ENCODE results near the gene SUN1. TPM values are rescaled to one million over a fixed set of nuclear protein-coding genes. Genes with fewer than 3 reads are reported as not detected.

SUN1 gene, protein sequence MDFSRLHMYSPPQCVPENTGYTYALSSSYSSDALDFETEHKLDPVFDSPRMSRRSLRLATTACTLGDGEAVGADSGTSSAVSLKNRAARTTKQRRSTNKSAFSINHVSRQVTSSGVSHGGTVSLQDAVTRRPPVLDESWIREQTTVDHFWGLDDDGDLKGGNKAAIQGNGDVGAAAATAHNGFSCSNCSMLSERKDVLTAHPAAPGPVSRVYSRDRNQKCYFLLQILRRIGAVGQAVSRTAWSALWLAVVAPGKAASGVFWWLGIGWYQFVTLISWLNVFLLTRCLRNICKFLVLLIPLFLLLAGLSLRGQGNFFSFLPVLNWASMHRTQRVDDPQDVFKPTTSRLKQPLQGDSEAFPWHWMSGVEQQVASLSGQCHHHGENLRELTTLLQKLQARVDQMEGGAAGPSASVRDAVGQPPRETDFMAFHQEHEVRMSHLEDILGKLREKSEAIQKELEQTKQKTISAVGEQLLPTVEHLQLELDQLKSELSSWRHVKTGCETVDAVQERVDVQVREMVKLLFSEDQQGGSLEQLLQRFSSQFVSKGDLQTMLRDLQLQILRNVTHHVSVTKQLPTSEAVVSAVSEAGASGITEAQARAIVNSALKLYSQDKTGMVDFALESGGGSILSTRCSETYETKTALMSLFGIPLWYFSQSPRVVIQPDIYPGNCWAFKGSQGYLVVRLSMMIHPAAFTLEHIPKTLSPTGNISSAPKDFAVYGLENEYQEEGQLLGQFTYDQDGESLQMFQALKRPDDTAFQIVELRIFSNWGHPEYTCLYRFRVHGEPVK
- total RNA-seq: 10 to 100 TPM; 89.7 to 97.5 TPM
- total RNA-seq: 132 to 263 reads per million in 2 donors

DNA sequence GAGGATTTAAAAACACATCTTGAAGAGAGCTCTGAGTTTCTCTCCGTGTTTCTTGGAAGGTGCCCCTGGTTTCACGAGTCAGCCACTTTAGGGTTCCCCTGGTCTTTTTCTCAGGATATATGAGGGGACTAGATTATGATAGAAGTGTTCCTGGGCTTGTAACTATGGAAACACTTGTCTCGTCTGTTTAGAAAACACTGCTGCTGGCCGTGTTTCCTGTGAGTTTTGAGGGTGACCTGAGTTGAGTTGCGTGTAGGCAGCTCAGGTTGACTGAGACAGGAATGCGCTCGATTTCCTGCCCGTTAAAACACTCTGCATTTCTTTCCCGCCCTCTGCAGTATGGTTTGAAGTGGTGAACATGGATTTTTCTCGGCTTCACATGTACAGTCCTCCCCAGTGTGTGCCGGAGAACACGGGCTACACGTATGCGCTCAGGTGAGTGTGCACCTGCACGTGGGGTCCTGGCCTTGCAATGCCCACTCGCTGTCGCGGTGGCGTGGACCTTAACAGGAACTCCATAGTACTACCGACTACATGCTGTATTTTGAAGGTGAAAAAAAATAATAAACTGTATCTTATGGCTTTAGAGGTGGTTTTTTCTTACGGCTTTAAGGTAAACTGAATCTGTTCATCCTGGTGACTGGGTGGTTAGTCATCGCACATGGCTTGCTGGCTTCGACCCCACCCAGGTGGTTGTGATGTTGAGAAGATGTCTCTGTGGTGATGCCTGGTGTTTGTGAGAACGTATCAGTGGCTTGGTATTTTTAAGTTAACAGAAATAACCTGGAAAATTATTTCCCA lies at the start of gene SUN1:
SUN1 (plus strand) TSS at position 310 of the 801 bp plus-strand sequence; CDS start at position 359, 49 bp downstream.
- DNase-seq: peak in 2 of 3 donors; percentile 35 to 36
- H3K27me3 Mint-ChIP-seq: no peaks in the 10 kb centered on the region
- ATAC-seq: peak; percentile 88
- H3K4me1 Mint-ChIP-seq: peaks cover 38% of the 10 kb centered on the region
- H3K9me3 ChIP-seq (ENCODE audit: control insufficient read depth, low read length, poor library complexity, severe bottlenecking): no peaks in the 10 kb centered on the region
- peak within 1 kb of the TSS; percentile 87 for H3K4me3 Mint-ChIP-seq
- H3K36me3 Mint-ChIP-seq (ENCODE audit: low read depth): no peaks in the 10 kb centered on the region
- H3K27ac Mint-ChIP-seq: peak within 1 kb of the TSS; percentile 95

DNA sequence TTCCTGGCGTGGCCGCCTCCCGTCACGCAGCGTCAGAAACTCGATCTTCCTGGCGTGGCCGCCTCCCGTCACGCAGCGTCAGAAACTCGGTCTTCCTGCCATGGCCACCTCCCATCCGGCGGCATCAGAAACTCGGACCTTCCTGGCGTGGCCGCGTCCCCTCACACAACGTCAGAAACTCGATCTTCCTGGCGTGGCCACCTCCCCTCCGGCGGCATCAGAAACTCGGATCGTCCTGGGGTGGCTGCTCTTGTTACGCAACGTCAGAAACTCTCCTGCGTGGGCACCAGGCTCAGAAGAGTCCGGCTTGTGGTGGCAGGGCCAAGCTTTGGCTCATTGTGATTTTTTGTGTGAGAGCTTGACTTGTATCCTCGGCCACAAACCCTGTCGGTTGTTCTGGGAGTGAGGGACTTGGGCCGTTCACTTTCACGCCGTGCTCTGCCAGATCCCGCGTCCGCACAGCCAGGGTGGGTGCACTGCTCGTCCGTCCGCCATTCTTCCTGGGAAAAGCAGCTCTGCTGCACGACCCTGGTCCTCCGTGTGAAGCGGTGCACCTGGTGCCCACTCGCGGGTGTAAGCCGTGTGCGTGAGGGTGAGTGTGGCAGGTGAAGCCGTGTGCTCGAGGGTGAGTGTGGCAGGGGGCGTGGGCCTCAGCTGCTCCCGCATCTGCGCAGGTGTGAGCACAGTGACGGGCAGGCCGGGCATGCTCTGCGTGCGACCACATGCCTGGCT lies 49.4 kb upstream of the SUN1 start:
- ATAC-seq (no peak), DNase-seq (no peak)
- no peak overlapping the region for H3K4me3 Mint-ChIP-seq
- H3K4me1 Mint-ChIP-seq: peaks cover 2% of the 10 kb centered on the region
- H3K9me3 ChIP-seq (ENCODE audit: control insufficient read depth, low read length, poor library complexity, severe bottlenecking): no peaks in the 10 kb centered on the region
- peak overlapping the region; percentile 56 for H3K27ac Mint-ChIP-seq
- H3K27me3 Mint-ChIP-seq: no peaks in the 10 kb centered on the region
- H3K36me3 Mint-ChIP-seq (ENCODE audit: low read depth): peaks cover 5% of the 10 kb centered on the region

DNA sequence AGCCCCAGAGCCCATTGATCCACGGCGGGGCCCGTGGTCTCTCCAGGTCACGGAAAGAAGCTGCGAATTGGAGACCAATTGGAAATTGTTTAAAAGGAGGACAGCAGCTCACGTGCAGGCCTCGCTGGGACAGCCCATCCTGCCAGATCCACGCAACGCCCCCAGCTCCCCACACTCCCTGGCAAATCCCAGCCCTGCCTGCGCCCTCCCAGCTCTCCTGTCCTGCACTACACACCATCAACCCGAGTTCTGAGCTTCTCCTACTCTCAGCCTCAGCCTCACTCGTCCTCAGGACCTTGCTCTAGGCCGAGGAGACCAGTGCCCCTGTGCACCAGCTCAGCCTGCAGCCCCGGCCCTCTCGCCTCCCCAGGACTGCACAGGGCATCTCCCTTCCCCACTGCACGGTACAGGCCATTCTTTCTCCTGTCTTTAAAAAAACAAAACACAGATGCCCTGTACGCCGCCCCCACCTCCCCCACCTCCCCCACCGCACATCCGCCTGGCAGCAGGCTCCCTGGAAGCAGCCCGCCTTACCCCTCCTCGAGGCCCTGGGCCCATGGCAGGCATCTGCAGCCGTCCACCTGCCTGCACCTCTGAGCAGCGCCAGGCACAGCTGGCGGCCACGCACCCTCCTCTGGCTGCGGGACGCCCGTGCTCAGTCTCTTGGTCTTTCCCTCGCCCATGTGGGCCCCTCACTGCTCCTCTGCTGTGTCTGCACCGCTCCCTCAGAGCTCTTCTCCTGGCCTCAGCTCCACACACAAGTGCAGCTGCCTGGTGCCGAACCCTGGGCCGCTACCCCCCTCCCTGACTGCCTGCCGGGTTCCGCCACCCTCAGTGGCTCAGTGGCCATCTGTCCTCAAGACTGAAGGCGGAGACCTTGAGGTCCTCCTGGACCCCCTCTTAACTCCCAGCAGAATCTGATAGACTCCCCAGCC lies 48.5 kb upstream of the SUN1 start:
- no peak for ATAC-seq
- no peak for DNase-seq
- H3K27me3 Mint-ChIP-seq: no peaks in the 10 kb centered on the region
- no peaks in the 10 kb centered on the region for H3K9me3 ChIP-seq (ENCODE audit: control insufficient read depth, low read length, poor library complexity, severe bottlenecking)
- no peak overlapping the region for H3K4me3 Mint-ChIP-seq
- peaks cover 2% of the 10 kb centered on the region for H3K4me1 Mint-ChIP-seq
- H3K36me3 Mint-ChIP-seq (ENCODE audit: low read depth): peaks cover 5% of the 10 kb centered on the region
- H3K27ac Mint-ChIP-seq: peak overlapping the region; percentile 56

DNA sequence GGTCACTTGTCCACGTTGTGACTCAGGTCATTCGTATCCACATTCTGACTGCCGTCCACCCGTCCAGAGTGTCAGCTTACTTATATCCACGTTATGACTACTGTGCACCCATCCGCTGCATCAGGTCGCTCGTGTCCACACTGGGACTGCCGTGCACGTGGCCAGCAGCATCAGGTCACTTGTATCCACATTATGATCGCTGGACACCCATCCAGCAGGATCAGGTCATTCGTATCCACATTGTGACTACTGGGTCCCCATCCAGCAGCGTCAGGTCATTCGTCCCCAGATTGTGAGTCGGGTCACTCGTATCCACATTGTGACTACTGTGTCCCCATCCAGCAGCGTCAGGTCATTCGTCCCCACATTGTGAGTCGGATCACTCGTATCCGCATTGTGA lies 47.3 kb upstream of the SUN1 start:
- H3K36me3 Mint-ChIP-seq (ENCODE audit: low read depth): peaks cover 5% of the 10 kb centered on the region
- DNase-seq: no peak
- no peak overlapping the region for H3K27ac Mint-ChIP-seq
- no peak for ATAC-seq
- no peaks in the 10 kb centered on the region for H3K9me3 ChIP-seq (ENCODE audit: control insufficient read depth, low read length, poor library complexity, severe bottlenecking)
- peaks cover 2% of the 10 kb centered on the region for H3K4me1 Mint-ChIP-seq
- no peak overlapping the region for H3K4me3 Mint-ChIP-seq
- H3K27me3 Mint-ChIP-seq: no peaks in the 10 kb centered on the region

DNA sequence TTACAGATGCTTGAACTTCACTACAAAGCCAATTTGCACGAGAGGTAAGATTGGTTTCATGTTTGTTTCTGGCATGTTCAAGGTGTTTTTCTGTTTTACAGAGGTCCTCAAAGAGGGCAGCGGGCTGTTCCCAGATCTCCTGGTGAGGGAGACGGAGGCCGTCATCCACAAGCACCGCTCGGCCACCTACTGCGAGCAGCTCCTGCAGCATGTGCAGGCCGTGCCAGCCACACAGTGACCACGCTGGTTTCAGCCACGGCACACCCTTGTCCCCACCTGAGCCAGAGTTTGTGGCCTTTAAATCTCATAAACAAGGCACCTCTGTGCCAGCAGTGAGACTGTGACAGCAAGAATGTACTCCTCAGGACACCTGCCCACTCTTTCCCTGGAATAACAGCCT lies 46.9 kb upstream of the SUN1 start:
- DNase-seq (no peak), ATAC-seq (no peak)
- Mint-ChIP-seq H3K4me1 (peaks cover 2% of the 10 kb centered on the region), H3K36me3 (ENCODE audit: low read depth) (peaks cover 5% of the 10 kb centered on the region), H3K27ac (no peak overlapping the region), H3K4me3 (no peak overlapping the region), H3K27me3 (no peaks in the 10 kb centered on the region)
- H3K9me3 ChIP-seq (ENCODE audit: control insufficient read depth, low read length, poor library complexity, severe bottlenecking): no peaks in the 10 kb centered on the region

DNA sequence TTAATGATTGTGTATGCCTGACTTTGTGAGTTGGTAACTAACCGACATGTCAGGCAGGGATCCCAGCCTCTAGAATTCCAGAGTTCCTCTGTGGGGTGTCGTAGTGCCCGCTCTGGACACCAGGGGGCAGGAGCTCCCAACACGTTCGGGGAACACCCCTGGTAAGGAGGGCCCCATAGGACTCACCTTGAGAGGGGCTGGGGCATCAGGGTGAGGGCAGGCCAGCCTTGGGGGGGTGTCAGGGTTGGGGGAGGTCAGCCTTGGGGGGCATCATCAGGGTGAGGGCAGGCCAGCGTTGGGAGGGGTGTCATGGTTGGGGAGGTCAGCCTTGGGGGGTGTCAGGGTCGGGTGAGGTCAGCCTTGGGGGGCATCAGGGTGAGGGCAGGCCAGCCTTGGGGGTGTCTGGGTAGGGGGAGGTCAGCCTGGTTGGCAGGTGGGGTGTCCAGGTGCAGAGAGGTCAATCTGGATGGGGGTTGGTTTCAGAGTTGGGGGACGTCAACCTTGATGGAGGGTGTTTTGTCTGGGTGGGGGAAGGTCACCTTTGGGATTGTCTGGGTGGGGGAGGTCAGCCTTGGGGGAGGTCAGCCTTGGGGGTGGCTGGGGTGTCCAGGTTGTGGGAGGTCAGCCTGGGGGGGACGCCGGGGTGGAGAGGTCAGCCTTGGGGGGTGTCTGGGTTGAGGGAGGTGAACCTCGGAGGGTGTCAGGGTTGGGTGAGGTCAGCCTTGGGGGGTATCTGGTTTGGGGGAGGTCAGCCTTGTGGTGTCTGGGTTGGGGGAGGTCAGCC lies 45.6 kb upstream of the SUN1 start:
- Mint-ChIP-seq H3K4me1 (peaks cover 2% of the 10 kb centered on the region), H3K27ac (no peak overlapping the region), H3K36me3 (ENCODE audit: low read depth) (peaks cover 5% of the 10 kb centered on the region), H3K27me3 (no peaks in the 10 kb centered on the region), H3K4me3 (no peak overlapping the region)
- DNase-seq (peak; percentile 47 to 66 (median 52)), ATAC-seq (peak; percentile 90)
- H3K9me3 ChIP-seq (ENCODE audit: control insufficient read depth, low read length, poor library complexity, severe bottlenecking): no peaks in the 10 kb centered on the region

DNA sequence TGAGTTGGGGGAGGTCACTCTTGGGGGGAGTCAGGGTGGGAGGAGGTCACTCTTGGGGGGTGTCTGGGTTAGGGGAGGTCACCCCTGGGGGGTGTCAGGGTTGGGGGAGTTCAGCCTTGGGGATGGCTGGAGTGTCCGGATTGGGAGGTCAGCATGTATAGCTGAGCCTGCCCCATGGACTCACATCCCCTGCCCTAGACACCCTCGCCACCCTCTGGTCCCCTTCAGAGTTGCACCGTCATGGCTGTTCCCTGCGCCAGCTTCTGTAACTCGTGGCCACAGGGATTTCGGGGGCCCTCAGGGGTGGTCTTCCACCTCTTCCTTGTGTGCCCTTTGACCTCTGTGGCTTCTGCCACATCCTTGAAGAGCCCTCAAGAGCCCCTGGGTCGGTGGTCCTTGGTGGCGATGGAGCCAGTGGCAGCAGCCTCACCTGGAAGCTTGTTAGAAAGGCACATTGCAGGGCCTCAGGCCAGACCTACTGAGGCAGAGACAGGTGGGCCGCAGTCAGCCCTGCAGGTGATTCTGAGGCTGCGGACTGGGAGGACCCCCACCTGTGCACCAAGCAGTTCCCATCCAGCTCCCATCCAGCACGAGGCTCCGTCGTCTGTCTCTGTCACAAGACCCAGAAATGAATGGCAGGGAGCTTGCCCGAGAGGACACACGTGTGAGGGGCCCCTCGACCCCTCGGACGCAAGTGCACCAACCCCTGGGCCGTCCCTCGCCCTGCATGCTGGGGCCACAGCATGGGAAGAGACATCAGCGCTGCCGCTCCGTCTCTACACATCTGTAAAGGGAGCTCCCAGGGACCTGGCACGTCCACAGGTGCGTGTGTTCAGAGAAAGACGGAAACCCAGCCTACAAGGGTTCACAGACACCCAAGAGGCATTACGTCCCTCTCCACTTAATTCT lies 44.7 kb upstream of the SUN1 start:
- H3K9me3 ChIP-seq (ENCODE audit: control insufficient read depth, low read length, poor library complexity, severe bottlenecking): no peaks in the 10 kb centered on the region
- DNase-seq (no peak), ATAC-seq (no peak)
- Mint-ChIP-seq H3K4me3 (no peak overlapping the region), H3K27me3 (no peaks in the 10 kb centered on the region), H3K4me1 (peaks cover 2% of the 10 kb centered on the region), H3K27ac (no peak overlapping the region), H3K36me3 (ENCODE audit: low read depth) (peaks cover 4% of the 10 kb centered on the region)

DNA sequence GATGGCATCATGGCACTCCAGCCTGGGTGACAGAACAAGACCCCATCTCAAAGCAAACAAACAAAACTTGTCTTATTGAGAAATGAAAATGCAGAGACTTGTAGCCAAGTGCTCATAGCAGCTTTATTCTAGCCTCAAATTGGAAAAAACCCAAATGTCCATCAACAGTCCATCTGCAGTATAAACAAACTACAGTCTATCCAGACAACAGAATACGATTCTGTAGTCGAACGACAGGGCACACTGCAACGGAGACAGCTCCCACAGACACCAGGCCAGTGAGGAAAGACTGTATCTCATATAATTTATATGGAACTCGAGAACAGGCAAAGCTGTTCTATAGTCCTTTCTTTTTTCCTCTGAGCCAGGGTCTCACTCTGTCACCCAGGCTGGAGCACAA lies 40.8 kb upstream of the SUN1 start:
- Mint-ChIP-seq H3K27me3 (no peaks in the 10 kb centered on the region), H3K4me1 (peaks cover 2% of the 10 kb centered on the region), H3K27ac (no peak overlapping the region), H3K36me3 (ENCODE audit: low read depth) (no peaks in the 10 kb centered on the region), H3K4me3 (no peak overlapping the region)
- DNase-seq (no peak), ATAC-seq (no peak)
- H3K9me3 ChIP-seq (ENCODE audit: control insufficient read depth, low read length, poor library complexity, severe bottlenecking): no peaks in the 10 kb centered on the region

DNA sequence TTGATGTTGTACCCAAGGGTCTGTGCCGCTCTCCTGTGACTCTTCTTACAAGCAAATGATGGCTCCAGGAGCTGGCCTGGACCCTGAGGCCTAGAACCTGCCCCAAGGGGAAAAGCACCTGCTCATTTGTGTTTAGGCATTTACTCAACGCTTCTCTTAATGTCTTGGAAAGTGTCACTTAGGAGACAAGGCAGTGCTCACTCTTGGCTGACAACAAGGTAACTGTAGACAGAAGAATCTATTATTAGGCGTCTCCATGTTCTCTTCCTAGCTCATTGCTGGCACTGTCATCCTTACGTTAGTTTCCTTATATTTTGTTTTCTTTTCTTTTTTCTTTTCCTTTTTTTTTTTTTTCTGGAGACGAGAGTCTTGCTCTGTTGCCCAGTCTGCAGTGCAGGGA lies 38.1 kb upstream of the SUN1 start:
- no peak overlapping the region for H3K4me3 Mint-ChIP-seq
- no peak for DNase-seq
- H3K36me3 Mint-ChIP-seq (ENCODE audit: low read depth): no peaks in the 10 kb centered on the region
- peaks cover 2% of the 10 kb centered on the region for H3K4me1 Mint-ChIP-seq
- H3K27me3 Mint-ChIP-seq: no peaks in the 10 kb centered on the region
- H3K27ac Mint-ChIP-seq: no peak overlapping the region
- H3K9me3 ChIP-seq (ENCODE audit: control insufficient read depth, low read length, poor library complexity, severe bottlenecking): no peaks in the 10 kb centered on the region
- ATAC-seq: no peak

DNA sequence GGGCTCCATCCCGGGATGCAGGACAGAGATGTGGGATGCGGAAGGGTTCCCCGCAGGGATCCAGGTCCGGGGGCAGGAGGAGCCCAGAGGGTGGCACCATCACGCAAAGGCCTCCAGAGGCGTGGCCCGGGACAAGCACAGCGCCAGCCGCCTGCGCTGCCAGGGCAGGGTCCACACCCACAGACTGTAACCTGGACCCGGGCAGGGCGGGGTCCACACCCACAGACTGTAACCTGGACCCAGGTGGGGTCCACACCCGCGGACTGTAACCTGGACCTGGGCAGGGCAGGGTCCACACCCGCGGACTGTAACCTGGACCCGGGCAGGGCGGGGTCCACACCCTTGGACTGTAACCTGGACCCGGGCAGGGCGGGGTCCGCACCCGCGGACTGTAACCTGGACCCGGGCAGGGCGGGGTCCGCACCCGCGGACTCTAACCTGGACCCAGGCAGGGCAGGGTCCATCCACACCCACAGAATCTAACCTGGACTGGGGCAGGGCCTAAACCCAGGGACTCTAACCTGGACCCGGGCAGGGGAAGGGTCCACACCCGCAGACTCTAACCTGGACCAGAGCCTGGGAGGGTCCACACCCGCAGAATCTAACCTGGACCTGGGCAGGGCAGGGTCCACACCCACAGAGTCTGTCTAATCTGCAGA lies 37.5 kb upstream of the SUN1 start:
- ATAC-seq: no peak
- Mint-ChIP-seq H3K27me3 (no peaks in the 10 kb centered on the region), H3K4me3 (no peak overlapping the region), H3K36me3 (ENCODE audit: low read depth) (no peaks in the 10 kb centered on the region), H3K4me1 (peaks cover 2% of the 10 kb centered on the region), H3K27ac (no peak overlapping the region)
- H3K9me3 ChIP-seq (ENCODE audit: control insufficient read depth, low read length, poor library complexity, severe bottlenecking): no peaks in the 10 kb centered on the region
- no peak for DNase-seq
